GM18861 (cell line): Measurements from ENCODE around the gene IGLON5.

ENCODE experiments used
- ATAC-seq: cut with Tn5 transposase; IDR thresholded peaks from one replicate; pipeline ENCODE4 v1.9.1; 2021; ENCODE audit not compliant: unreplicated experiment

The IGLON5 gene

DNA sequence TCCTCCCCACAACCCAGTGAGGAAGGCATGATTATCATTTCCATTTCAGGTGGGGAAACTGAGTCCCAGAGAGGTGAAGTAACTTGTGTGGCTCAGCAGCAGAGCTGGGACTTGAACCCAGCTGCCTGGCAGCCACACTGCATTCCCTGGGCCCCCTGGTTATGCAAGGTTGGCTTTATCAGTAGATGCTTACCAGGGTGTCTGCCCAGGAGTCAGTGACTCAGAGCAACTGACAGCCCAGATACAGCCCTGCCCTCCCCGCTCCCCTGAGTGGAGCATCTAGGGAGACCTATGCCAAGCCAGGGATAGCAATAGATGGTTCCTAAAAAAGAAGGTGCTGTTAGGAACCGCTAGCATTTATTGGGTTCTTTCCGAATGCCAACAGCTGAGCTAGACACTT is 5.9 kb downstream of the IGLON5 start:
- ATAC-seq = no peak

DNA sequence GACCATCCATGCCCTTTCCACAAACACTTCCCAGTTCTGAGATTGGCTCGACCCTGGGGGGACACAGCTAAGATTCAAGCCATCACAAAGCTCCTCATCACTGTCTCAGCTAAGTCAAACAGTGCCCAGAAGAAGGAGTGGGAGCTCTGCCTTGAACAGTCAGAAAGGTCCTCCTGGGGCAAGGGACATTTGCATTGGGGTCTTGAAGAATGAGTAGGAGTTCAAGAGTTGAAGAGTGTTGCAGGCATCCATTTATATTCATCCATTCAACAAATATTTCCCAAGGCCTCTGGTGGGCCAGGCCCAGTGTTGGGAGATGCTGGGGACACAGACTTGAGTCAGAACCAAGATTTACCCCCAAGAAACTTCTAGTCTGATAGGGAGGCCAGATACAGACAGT is 6.5 kb downstream of the IGLON5 start:
- no peak for ATAC-seq

- no peak for ATAC-seq
Observed at GRCh38 chr19:51318687-51319648, 7.5 kb downstream of the IGLON5 start.

DNA sequence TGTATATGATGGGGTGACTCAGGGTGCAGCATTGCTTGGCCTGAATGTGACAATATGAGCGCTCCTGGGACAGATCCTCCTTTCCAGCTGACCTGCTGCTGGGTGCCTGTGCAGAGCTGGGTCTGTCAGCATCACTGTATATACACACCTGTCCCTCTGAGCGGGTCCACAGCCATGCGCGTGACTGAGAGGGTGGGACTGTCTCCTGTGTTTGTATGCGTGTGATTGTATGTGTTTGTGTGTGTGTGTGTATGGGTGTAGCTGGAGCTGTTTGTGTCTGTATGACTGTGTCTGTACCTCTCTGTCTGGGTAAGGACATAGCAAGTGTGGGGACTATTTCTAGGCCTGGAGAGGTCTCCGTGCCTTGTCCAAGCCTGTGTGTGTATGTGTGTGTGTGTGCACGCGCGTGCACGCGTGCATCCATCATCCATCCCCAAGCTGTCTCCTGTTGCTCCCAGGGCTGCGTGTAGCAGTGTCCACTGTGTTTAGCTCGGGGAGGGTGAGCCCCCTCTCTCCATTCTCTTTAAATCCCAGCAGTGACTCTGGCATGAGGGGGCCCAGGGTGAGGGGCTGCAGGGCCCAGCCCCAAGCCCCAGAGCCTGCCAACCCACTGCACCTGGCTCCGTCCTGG is 8.3 kb downstream of the IGLON5 start:
- no peak for ATAC-seq

GRCh38 chr19:51320280-51320657 is 8.8 kb downstream of the IGLON5 start:
- ATAC-seq = no peak

DNA sequence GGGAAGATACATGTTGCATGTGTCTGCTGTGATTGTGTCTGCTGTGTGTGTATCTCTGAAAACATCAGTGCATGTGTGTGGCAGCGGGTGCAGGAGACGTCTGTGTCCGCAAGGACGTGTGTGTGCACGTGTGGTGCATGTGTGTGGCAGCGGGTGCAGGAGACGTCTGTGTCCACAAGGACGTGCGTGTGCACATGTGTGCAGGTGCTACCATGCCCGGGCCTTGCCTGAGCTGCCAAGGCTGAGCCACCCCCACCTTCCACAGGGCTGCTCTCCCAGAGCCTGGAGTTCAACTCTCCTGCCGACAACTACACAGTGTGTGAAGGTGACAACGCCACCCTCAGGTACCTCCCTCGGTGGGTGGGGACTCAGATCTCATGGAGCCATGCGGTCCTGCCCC is 10.4 kb downstream of the IGLON5 start:
- no peak for ATAC-seq

DNA sequence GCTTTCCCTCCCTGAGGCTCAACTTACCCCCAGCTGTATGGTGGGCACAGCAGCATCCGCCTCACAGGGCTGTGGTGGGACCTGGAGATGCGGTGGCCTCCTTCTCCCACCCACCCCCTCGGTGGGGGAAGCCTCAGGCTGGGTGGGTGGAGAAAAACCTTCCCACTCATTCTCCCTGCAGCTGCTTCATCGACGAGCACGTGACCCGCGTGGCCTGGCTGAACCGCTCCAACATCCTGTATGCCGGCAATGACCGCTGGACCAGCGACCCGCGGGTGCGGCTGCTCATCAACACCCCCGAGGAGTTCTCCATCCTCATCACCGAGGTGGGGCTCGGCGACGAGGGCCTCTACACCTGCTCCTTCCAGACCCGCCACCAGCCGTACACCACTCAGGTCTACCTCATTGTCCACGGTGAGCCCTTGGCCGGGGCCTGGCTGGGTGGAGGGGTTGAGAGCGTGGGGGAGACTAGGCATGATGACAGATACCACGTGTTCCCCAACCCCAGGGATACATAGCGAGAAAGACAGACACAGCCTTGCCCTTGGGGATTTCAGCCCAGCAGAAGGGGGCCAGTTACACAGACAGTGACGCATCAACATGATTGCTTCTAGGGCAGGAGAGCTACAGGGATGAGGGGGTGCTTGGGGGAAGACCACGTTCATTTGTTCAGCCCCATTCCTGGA is 12.2 kb downstream of the IGLON5 start:
- no peak for ATAC-seq

DNA sequence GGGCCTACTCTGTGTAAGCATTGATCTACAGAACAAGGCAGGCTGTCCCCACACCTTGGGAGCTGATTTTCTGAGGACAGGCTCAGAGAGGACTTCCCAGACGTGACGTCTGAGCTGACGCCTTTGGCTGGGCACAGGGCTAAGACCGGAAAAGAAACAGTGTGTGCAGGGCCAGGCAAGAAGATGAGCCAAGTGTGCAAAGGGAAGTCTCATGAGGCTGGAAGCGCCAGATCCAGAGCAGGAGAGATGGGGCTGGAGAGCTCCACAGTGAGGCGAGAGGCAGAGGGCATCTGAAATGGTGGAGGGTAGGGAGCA is 12.7 kb downstream of the IGLON5 start:
- no peak for ATAC-seq

- ATAC-seq = no peak
Observed at GRCh38 chr19:51325161-51325976, 13.9 kb downstream of the IGLON5 start.

GRCh38 chr19:51326216-51327065 is 15.0 kb downstream of the IGLON5 start:
- no peak for ATAC-seq

GRCh38 chr19:51327066-51328001 is 15.9 kb downstream of the IGLON5 start:
- no peak for ATAC-seq

DNA sequence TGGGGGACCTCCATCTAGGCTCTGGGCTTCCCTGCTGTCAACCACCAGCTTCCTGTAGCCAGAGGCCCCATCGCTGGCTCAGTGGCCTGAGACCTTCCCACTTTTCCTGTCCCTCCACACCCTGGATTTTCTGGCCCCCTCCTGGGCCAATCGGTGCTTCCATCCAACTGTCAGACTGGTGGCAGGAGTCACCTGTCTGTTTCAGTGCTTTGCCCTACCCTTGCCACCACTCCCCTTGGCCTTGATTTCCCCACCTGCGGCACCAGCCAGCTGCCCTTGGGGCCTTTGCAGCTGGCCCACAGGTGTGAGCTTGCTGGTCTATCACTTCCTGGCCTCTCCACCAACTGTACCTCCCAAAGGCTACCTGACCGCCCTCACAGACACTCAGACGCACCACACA is 18.0 kb downstream of the IGLON5 start:
- ATAC-seq = no peak

GRCh38 chr19:51330366-51330765 is 18.9 kb downstream of the IGLON5 start:
- no peak for ATAC-seq

GRCh38 chr19:51331193-51331592 is 19.7 kb downstream of the IGLON5 start:
- ATAC-seq = no peak

GRCh38 chr19:51331716-51332115 is 20.3 kb downstream of the IGLON5 start:
- no peak for ATAC-seq

- ATAC-seq = no peak
Observed at GRCh38 chr19:51333836-51334460, 22.5 kb downstream of the IGLON5 start.

DNA sequence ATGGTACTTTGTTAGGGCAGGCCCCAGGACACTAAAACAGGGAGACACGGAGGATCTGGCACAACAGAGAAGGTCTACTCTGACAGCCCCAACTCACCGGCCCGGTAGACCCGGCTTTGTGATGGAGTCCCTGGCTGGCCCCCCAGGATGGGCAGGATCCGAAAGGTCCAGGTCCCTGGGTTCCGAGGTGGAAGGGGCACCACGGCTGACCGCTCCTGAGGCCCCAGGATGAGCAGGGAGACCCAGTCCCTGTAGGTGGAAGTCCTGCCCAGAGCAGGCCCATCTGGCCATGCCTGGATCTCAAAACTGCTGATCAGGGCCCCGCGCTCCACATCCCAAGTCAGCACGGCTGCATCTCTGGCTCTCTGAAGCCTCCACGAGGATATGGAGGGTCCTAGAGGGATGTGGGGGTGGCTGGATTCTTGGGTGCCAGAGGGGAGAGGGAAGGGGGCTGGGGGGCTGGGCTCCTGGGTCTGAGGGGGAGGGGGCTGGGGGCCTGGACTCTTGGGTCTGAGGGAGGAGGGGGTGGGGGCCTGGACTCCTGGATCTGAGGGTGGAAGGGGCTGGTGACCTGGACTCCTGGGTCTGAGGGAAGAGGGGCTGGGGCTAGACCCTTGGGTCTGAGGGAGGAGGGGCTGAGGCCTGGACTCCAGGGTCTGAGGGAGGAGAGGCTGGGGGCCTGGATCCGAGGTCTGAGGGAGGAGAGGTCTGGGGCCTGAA is 25.9 kb downstream of the IGLON5 start:
- ATAC-seq = no peak
